ENCODE measurements around the gene APC.

DNA sequence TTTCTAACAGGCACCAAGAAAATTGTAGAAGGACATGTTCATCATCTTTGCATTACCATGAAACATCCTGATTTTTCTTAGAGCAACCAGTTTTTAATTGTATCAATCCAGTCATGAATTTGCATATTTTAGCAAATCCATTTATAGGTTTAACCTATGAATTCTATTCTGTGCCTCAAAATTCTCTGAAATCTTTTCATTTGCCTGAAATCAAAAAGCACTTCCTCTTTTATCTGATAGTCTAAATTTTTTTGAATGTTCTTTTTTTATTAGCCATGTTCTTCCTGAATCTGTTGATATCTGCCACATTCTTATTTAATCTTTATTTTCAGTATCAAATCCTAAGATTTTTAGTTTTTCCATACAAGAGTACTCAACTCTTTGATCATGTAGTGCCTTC lies 86.5 kb downstream of the APC start:
- TF ChIP-seq, protein P1, sequence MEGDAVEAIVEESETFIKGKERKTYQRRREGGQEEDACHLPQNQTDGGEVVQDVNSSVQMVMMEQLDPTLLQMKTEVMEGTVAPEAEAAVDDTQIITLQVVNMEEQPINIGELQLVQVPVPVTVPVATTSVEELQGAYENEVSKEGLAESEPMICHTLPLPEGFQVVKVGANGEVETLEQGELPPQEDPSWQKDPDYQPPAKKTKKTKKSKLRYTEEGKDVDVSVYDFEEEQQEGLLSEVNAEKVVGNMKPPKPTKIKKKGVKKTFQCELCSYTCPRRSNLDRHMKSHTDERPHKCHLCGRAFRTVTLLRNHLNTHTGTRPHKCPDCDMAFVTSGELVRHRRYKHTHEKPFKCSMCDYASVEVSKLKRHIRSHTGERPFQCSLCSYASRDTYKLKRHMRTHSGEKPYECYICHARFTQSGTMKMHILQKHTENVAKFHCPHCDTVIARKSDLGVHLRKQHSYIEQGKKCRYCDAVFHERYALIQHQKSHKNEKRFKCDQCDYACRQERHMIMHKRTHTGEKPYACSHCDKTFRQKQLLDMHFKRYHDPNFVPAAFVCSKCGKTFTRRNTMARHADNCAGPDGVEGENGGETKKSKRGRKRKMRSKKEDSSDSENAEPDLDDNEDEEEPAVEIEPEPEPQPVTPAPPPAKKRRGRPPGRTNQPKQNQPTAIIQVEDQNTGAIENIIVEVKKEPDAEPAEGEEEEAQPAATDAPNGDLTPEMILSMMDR (IDR thresholded peaks at IDR 0.05) = no peak
- TF ChIP-seq POLR2A (IDR thresholded peaks at IDR 0.05) (no peak), EP300 (IDR thresholded peaks at IDR 0.05) (no peak)
